ENCODE data around the gene GSN. TPM values are rescaled to one million over a fixed set of nuclear protein-coding genes. Genes with fewer than 3 reads are reported as not detected.

GSN gene
- total RNA-seq, 1 experiment from 2014 or later = 278 TPM

DNA sequence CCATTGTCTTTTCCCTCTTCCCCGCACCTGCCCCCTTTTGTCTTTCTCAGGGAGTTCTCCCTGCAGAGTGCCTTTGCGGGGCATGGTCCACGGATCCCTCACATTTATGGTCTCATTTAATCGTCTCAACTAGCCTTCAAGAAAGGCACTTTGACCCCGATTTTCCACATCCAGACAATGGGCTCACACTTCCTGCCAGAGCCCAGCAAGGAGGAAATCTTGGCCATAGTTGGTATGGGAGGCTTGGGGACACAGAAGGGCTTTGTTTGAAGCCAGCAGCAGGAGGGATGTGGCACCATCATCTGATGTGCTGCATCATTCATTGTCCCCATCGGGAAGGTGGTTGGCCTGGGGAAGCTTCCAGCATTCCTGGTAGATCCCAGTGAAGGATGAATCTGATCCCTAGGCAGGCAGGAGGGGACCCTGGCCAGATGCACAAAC is 24.9 kb downstream of the GSN start:
- DNase-seq (ENCODE audit: low read depth, low spot score) (no peak), ATAC-seq (no peak)
- Histone ChIP-seq H3K36me3 (ENCODE audit: control insufficient read depth, insufficient read depth, low read length) (no peaks in the 10 kb centered on the region), H3K27me3 (ENCODE audit: control insufficient read depth, insufficient read depth, low read length) (no peaks in the 10 kb centered on the region), H3K4me3 (ENCODE audit: low read depth in 2 of 2, low read length in 2 of 2) (no peak overlapping the region), H3K9me3 (ENCODE audit: control insufficient read depth, insufficient read depth, low read depth, low read length) (no peaks in the 10 kb centered on the region), H3K27ac (ENCODE audit: low read length) (peak overlapping the region; percentile 29), H3K4me1 (ENCODE audit: control insufficient read depth, insufficient read depth, low read length) (peaks cover 58% of the 10 kb centered on the region)
- ChIA-PET POLR2A (no interaction called here), CTCF (no interaction called here)
- no TSS peak for BruUV-seq (replicated peaks)
- TF ChIP-seq, protein P1, sequence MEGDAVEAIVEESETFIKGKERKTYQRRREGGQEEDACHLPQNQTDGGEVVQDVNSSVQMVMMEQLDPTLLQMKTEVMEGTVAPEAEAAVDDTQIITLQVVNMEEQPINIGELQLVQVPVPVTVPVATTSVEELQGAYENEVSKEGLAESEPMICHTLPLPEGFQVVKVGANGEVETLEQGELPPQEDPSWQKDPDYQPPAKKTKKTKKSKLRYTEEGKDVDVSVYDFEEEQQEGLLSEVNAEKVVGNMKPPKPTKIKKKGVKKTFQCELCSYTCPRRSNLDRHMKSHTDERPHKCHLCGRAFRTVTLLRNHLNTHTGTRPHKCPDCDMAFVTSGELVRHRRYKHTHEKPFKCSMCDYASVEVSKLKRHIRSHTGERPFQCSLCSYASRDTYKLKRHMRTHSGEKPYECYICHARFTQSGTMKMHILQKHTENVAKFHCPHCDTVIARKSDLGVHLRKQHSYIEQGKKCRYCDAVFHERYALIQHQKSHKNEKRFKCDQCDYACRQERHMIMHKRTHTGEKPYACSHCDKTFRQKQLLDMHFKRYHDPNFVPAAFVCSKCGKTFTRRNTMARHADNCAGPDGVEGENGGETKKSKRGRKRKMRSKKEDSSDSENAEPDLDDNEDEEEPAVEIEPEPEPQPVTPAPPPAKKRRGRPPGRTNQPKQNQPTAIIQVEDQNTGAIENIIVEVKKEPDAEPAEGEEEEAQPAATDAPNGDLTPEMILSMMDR (IDR thresholded peaks at IDR 0.05) = no peak
- TF ChIP-seq, protein P2, sequence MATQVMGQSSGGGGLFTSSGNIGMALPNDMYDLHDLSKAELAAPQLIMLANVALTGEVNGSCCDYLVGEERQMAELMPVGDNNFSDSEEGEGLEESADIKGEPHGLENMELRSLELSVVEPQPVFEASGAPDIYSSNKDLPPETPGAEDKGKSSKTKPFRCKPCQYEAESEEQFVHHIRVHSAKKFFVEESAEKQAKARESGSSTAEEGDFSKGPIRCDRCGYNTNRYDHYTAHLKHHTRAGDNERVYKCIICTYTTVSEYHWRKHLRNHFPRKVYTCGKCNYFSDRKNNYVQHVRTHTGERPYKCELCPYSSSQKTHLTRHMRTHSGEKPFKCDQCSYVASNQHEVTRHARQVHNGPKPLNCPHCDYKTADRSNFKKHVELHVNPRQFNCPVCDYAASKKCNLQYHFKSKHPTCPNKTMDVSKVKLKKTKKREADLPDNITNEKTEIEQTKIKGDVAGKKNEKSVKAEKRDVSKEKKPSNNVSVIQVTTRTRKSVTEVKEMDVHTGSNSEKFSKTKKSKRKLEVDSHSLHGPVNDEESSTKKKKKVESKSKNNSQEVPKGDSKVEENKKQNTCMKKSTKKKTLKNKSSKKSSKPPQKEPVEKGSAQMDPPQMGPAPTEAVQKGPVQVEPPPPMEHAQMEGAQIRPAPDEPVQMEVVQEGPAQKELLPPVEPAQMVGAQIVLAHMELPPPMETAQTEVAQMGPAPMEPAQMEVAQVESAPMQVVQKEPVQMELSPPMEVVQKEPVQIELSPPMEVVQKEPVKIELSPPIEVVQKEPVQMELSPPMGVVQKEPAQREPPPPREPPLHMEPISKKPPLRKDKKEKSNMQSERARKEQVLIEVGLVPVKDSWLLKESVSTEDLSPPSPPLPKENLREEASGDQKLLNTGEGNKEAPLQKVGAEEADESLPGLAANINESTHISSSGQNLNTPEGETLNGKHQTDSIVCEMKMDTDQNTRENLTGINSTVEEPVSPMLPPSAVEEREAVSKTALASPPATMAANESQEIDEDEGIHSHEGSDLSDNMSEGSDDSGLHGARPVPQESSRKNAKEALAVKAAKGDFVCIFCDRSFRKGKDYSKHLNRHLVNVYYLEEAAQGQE (IDR thresholded peaks at IDR 0.05; ENCODE audit: insufficient read depth in 1 of 2, low read depth in 2 of 2, low read length in 1 of 2) = no peak
- TF ChIP-seq POLR2AphosphoS5 (IDR thresholded peaks at IDR 0.05; ENCODE audit: low read depth, low read length) (no peak), TCF7L2 (IDR thresholded peaks at IDR 0.05; ENCODE audit: low read depth, low read length) (no peak), SIN3A (IDR thresholded peaks at IDR 0.05; ENCODE audit: borderline replicate concordance, insufficient read depth, low read depth, low read length) (no peak)
- intact Hi-C loops (cut with micrococcal nuclease; ENCODE audit: unreplicated experiment) = no loop called here
- in situ Hi-C loops (cut with HindIII; ENCODE audit: low pct_unique_long_range_greater_than_20kb, low sequenced_read_pairs) = no loop called here

DNA sequence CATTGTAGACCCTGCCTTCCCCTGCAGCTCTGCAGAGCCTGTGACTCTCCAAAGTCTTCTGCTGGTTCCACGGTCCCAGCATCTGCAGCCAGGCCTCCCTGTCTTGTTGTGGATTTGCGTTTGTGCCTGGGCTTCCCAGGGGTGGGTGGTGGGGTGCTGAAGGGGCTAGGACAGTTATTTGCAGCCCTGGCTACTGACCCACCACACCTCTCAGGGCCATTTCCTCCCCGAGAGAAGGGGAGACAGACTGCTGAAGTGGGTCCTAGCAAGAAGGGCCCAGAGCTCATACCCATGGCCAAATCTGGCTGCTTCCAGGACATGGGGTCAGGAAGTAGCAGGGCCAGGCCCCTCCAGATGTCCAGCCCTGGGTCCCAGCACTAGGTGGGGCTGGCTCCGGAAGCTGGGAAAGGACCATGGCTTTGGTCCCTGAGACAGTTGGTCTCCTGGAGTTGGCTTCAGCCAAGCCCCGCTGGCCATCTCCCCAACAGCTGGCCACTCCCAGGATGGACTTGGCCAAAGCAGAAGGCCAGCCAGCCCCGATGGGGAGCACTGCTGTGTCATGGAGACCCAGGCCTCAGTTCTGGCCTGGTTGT is 26.3 kb downstream of the GSN start:
- Histone ChIP-seq H3K27ac (ENCODE audit: low read length) (no peak overlapping the region), H3K4me1 (ENCODE audit: control insufficient read depth, insufficient read depth, low read length) (peaks cover 56% of the 10 kb centered on the region), H3K27me3 (ENCODE audit: control insufficient read depth, insufficient read depth, low read length) (no peaks in the 10 kb centered on the region), H3K9me3 (ENCODE audit: control insufficient read depth, insufficient read depth, low read depth, low read length) (no peaks in the 10 kb centered on the region), H3K36me3 (ENCODE audit: control insufficient read depth, insufficient read depth, low read length) (no peaks in the 10 kb centered on the region), H3K4me3 (ENCODE audit: low read depth in 2 of 2, low read length in 2 of 2) (no peak overlapping the region)
- no peak for DNase-seq (ENCODE audit: low read depth, low spot score)
- ChIA-PET CTCF (no interaction called here), POLR2A (no interaction called here)
- no peak for ATAC-seq
- BruUV-seq (replicated peaks) = no TSS peak
- intact Hi-C loops (cut with micrococcal nuclease; ENCODE audit: unreplicated experiment) (no loop called here), in situ Hi-C loops (cut with HindIII; ENCODE audit: low pct_unique_long_range_greater_than_20kb, low sequenced_read_pairs) (no loop called here)
- TF ChIP-seq, protein P2 (IDR thresholded peaks at IDR 0.05; ENCODE audit: insufficient read depth in 1 of 2, low read depth in 2 of 2, low read length in 1 of 2) = no peak
- TF ChIP-seq, protein P1 (IDR thresholded peaks at IDR 0.05) = no peak
